ENCODE measurements around the gene RNASE9.
"Not testable (repeated sequence)": the region's sequence is repeated elsewhere in the genome, so short reads cannot be mapped to it uniquely, and the experiment has no call there.

Gene RNASE9

GRCh38 chr14:20516921-20517320, 43.9 kb downstream of the RNASE9 start:
- DNase-seq (ENCODE audit: low read depth in 2 of 2), result no peak

DNA sequence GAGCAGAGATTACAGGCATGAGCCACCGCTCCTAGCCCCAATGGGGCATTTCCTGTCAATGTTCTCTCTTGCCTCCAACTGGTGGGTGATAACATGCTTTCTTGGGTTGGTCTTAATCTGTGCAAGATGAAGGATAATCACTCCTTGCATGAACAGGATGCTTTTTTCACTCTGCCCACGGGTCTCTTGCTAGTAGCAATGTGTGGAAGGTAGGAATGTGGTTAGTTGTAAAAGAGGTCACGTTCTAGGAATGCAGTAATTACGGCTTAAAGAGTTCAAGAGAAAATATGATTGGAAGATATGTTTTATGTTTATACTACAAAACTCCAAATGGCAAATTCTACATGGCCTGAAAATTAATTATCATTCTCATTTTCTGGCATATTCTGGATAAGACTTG, 45.0 kb downstream of the RNASE9 start:
- DNase-seq (ENCODE audit: low read depth in 2 of 2), result no peak

DNA sequence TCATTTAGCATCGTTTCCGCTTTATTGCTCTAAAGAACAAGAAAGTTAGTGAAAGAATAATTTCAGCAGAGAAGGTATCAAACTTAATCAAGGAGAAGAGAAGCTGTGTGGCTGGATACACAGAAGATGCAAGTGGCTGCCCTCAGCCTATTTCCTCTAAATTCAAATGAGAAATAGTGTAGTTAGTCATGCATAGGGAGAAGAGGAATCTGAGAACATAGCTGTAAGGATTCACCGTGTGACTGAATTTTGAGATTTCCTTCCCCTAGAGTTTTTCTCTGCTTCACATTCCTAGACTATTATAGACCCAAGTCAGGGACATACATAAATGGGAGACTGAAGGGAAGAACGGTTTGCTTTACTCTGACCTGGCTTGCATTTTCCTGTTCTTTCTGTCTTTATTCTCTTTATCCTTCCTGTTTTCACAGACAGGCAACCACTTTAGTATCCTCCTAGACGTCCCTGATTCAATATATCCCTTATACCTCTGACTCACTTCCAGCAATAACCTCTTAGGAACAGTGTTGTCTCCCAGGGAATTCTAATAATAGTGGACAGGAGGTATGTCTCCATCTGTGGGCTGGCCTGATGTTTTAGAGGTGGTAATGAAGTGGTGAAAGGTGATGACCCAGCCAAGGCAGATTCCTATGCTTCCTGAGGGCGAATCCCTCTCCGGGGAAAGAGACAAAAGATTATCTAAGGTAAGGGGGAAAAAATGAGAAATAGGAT, 48.5 kb downstream of the RNASE9 start:
- DNase-seq (ENCODE audit: low read depth in 2 of 2), result no peak

GRCh38 chr14:20508367-20508766, 52.5 kb downstream of the RNASE9 start:
- DNase-seq (ENCODE audit: low read depth in 2 of 2), result no peak

DNA sequence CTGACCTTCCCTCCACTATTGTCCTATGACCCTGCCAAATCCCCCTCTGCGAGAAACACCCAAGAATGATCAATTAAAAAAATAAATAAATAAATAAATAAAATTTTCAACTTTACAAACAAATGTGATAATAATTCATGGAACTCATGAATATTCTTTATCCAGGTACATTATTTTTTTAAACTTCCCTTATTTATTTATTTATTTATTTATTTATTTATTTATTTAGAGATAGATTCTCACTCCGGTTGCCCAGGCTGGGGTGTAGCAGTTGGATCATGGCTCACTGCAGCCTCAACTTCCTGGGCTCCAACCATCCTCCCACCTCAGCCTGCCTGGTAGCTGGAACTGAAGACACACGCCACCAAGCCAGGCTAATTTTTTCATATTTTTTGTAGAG, 53.3 kb downstream of the RNASE9 start:
- DNase-seq (ENCODE audit: low read depth in 2 of 2), result not testable (repeated sequence)

DNA sequence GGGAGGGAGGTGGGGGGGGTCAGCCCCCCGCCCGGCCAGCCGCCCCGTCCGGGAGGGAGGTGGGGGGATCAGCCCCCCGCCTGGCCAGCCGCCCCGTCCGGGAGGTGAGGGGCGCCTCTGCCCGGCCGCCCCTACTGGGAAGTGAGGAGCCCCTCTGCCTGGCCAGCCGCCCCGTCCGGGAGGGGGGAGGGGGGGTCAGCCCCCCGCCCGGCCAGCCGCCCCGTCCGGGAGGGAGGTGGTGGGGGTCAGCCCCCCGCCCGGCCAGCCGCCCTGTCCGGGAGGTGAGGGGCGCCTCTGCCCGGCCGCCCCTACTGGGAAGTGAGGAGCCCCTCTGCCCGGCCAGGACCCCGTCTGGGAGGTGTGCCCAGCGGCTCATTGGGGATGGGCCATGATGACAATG, 54.1 kb downstream of the RNASE9 start:
- not testable (repeated sequence) for DNase-seq (ENCODE audit: low read depth in 2 of 2)

DNA sequence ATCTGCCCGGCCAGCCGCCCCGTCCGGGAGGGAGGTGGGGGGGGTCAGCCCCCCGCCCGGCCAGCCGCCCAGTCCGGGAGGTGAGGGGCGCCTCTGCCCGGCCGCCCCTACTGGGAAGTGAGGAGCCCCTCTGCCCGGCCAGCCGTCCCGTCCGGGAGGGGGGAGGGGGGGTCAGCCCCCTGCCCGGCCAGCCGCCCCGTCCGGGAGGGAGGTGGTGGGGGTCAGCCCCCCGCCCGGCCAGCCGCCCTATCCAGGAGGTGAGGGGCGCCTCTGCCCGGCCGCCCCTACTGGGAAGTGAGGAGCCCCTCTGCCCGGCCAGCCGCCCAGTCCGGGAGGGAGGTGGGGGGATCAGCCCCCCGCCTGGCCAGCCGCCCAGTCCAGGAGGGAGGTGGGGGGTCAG, 54.6 kb downstream of the RNASE9 start:
- DNase-seq (ENCODE audit: low read depth in 2 of 2), result not testable (repeated sequence)

Data from stimulated activated CD4-positive, alpha-beta T cell treated with anti-CD3 and anti-CD28 coated beads, Interleukin-1b, Interleukin-23, amount 100 ng/mL, for 1 hour (primary cell).